K562 (cell line): Measurements from ENCODE around the gene PRTFDC1. TPM values are rescaled to one million over a fixed set of nuclear protein-coding genes. Genes with fewer than 3 reads are reported as not detected.
A peak's percentile ranks its signal among the peaks of the same experiment; 100 is the strongest.

Experiments
- CCNT2 ChIP-seq: IDR thresholded peaks from 2 replicates; pipeline ENCODE4 v1.6.1; 2011; ENCODE audit warnings: borderline replicate concordance, low read depth, mild to moderate bottlenecking, moderate library complexity, mixed read lengths, low read length; ENCODE audit not compliant: insufficient read length; ENCODE audit errors: extremely low read depth
- CEBPG ChIP-seq, 3 experiments: fragments of 200-800 bp in 1 of 3; sonication (Bioruptor generic) in 1 of 3; sonication (generic) in 1 of 3; formaldehyde crosslinking in 1 of 3; IDR thresholded peaks in 2 of 3; conservative IDR thresholded peaks in 1 of 3; 2 replicates each; pipeline versions ENCODE4 v1.6.1 to v1.8.0; 2016 to 2022; ENCODE audit warnings: missing compliant biosample characterization in 2 of 3, missing genetic modification characterization in 2 of 3, mild to moderate bottlenecking in 1 of 3, missing genetic modification reagents in 1 of 3
- CHD4 ChIP-seq: fragments of 200-600 bp; sonication (generic); IDR thresholded peaks from 3 replicates; pipeline ENCODE4 v1.6.1; 2012; ENCODE audit warnings: low read depth, mild to moderate bottlenecking, mixed read lengths, low read length, inconsistent platforms; ENCODE audit not compliant: insufficient read depth, insufficient replicate concordance, poor library complexity, severe bottlenecking
- ELF1 ChIP-seq: fragments of 200-800 bp; sonication (Bioruptor generic); IDR thresholded peaks from 2 replicates; pipeline ENCODE4 v1.6.1; 2016; ENCODE audit warnings: missing genetic modification characterization, missing compliant biosample characterization
- ESRRB ChIP-seq: fragments of 250-450 bp; sonication (Bioruptor Pico); IDR thresholded peaks from 2 replicates; pipeline ENCODE4 v1.5.0; 2020; ENCODE audit warnings: mild to moderate bottlenecking, moderate library complexity, borderline replicate concordance
- EWSR1 ChIP-seq: fragments of 450-650 bp; IDR thresholded peaks from 2 replicates; pipeline ENCODE4 v1.6.1; 2018; ENCODE audit warnings: borderline replicate concordance, mild to moderate bottlenecking, low read depth, moderate library complexity; ENCODE audit not compliant: partially characterized antibody
- MEF2D ChIP-seq: conservative IDR thresholded peaks from 2 replicates; pipeline ENCODE4 v1.6.1; 2016; ENCODE audit warnings: low read depth, missing genetic modification characterization, missing compliant biosample characterization
- PYGO2 ChIP-seq: fragments of 450-650 bp; IDR thresholded peaks from 2 replicates; pipeline ENCODE4 v1.6.1; 2016; ENCODE audit warnings: mild to moderate bottlenecking, missing genetic modification characterization, moderate library complexity, missing compliant biosample characterization
- RAD51 ChIP-seq: fragments of 450-650 bp; IDR thresholded peaks from 2 replicates; pipeline ENCODE4 v1.7.1; 2016; ENCODE audit warnings: low read depth, mild to moderate bottlenecking, borderline replicate concordance
- ZNF121 ChIP-seq: sonication (generic); formaldehyde crosslinking; conservative IDR thresholded peaks from 2 replicates; pipeline ENCODE4 v1.8.0; 2022; ENCODE audit warnings: missing genetic modification reagents
- ZNF232 ChIP-seq: sonication (generic); formaldehyde crosslinking; IDR thresholded peaks from 2 replicates; pipeline ENCODE4 v1.8.0; 2022; ENCODE audit warnings: mild to moderate bottlenecking, missing genetic modification reagents
- ZNF699 ChIP-seq: fragments of 250-450 bp; sonication (Bioruptor Pico); IDR thresholded peaks from 2 replicates; pipeline ENCODE4 v1.8.0; 2021; ENCODE audit warnings: mild to moderate bottlenecking, moderate library complexity; ENCODE audit not compliant: insufficient replicate concordance
- polyA plus RNA-seq, 8 experiments: library from polyadenylated mRNA; depleted of rRNA in 4 of 8; stranded (reverse) in 5 of 8; unstranded in 3 of 8; fragments of >200 nt; fragmentation: Nextera tagmentation in 2 of 8; fragmentation: Illumina TruSeq in 1 of 8; extraction: Ambion mirVana in 2 of 8; extraction: Trizol in 1 of 8; gene quantifications; 2 replicates each; pipeline versions ENCODE4 v1.2.1 to v1.2.3, GENCODE V29; 2011 to 2014; ENCODE audit warnings: inconsistent platforms in 1 of 8, missing spikeins in 1 of 8
- total RNA-seq, 7 experiments: library from RNA; depleted of rRNA in 6 of 7; stranded (reverse); fragments of >200 nt in 6 of 7; fragmentation: Illumina TruSeq in 2 of 7; extraction: Trizol in 2 of 7; gene quantifications; 2 replicates each; pipeline versions ENCODE4 v1.2.1 to v1.2.3, GENCODE V29; 2011 to 2021; ENCODE audit warnings: low replicate concordance in 1 of 7
- TF ChIP-seq, protein P1 (sequence below), 2 experiments: fragments of 450-650 bp; IDR thresholded peaks; 2 replicates each; pipeline ENCODE4 v1.6.1; 2018; ENCODE audit warnings: mild to moderate bottlenecking in 2 of 2, low read depth in 1 of 2; ENCODE audit not compliant: partially characterized antibody in 2 of 2
- TF ChIP-seq, protein P2 (sequence below): fragments of 450-650 bp; formaldehyde crosslinking; conservative IDR thresholded peaks from 2 replicates; pipeline ENCODE4 v1.4.0; 2022; ENCODE audit warnings: mild to moderate bottlenecking, missing genetic modification characterization
- TF ChIP-seq, protein P3 (sequence below): fragments of 250-450 bp; sonication (Bioruptor Pico); IDR thresholded peaks from 2 replicates; pipeline ENCODE4 v1.4.0; 2020; ENCODE audit warnings: mild to moderate bottlenecking, moderate library complexity, borderline replicate concordance
- TF ChIP-seq, protein P4 (sequence below): fragments of 250-450 bp; sonication (Bioruptor Pico); IDR thresholded peaks from 2 replicates; pipeline ENCODE4 v1.5.0; 2022; ENCODE audit warnings: mild to moderate bottlenecking

PRTFDC1 gene
- total and polyA plus RNA-seq, 9 of the 15 experiments (the other 6 are each of a cell fraction or from before 2014, with no cell fraction given): 7.0 to 27.6 (median 10.0) TPM

DNA sequence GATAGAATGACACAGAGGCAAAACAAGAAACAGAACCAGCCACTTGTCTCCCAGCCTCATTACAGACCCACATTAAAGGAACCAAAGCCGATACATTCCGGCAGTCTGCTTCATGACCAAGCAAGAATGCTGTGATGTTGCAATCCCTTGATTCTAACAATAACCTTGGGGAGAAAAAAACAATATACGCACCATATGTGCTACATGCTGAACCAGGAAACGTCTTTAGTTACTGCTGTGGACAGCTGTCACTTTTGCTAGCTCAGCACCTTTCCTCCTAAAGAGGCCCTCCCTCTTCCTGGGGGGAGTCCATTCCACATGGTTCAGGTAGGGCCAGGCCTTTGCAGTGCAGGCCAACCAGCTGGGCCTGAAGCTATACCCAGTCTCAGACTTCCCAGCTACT, 79.1 kb downstream of the PRTFDC1 start (continued):
- TF ChIP-seq RAD51 (no peak), ESRRB (CRISPR knock-in tag) (no peak), MEF2D (tag) (peak; percentile 85), ELF1 (tag) (peak; percentile 52), EWSR1 (no peak), CHD4 (no peak), ZNF232 (CRISPR knock-in tag) (no peak), ZNF699 (CRISPR knock-in tag) (no peak), CEBPG (CRISPR knock-in tag; IDR thresholded peaks at IDR 0.05) (peak; percentile 86), CEBPG (tag; conservative IDR thresholded peaks at IDR 0.05 in 1 of 2, IDR thresholded peaks at IDR 0.05 in 1 of 2) (peak; percentile 92 to 96), CCNT2 (no peak), ZNF121 (no peak), PYGO2 (no peak)
- TF ChIP-seq, protein P1, sequence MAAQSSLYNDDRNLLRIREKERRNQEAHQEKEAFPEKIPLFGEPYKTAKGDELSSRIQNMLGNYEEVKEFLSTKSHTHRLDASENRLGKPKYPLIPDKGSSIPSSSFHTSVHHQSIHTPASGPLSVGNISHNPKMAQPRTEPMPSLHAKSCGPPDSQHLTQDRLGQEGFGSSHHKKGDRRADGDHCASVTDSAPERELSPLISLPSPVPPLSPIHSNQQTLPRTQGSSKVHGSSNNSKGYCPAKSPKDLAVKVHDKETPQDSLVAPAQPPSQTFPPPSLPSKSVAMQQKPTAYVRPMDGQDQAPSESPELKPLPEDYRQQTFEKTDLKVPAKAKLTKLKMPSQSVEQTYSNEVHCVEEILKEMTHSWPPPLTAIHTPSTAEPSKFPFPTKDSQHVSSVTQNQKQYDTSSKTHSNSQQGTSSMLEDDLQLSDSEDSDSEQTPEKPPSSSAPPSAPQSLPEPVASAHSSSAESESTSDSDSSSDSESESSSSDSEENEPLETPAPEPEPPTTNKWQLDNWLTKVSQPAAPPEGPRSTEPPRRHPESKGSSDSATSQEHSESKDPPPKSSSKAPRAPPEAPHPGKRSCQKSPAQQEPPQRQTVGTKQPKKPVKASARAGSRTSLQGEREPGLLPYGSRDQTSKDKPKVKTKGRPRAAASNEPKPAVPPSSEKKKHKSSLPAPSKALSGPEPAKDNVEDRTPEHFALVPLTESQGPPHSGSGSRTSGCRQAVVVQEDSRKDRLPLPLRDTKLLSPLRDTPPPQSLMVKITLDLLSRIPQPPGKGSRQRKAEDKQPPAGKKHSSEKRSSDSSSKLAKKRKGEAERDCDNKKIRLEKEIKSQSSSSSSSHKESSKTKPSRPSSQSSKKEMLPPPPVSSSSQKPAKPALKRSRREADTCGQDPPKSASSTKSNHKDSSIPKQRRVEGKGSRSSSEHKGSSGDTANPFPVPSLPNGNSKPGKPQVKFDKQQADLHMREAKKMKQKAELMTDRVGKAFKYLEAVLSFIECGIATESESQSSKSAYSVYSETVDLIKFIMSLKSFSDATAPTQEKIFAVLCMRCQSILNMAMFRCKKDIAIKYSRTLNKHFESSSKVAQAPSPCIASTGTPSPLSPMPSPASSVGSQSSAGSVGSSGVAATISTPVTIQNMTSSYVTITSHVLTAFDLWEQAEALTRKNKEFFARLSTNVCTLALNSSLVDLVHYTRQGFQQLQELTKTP (IDR thresholded peaks at IDR 0.05; ENCODE audit: low read depth in 1 of 2, partially characterized antibody in 2 of 2): no peak
- TF ChIP-seq, protein P2, sequence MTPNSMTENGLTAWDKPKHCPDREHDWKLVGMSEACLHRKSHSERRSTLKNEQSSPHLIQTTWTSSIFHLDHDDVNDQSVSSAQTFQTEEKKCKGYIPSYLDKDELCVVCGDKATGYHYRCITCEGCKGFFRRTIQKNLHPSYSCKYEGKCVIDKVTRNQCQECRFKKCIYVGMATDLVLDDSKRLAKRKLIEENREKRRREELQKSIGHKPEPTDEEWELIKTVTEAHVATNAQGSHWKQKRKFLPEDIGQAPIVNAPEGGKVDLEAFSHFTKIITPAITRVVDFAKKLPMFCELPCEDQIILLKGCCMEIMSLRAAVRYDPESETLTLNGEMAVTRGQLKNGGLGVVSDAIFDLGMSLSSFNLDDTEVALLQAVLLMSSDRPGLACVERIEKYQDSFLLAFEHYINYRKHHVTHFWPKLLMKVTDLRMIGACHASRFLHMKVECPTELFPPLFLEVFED (CRISPR knock-in tag): no peak
- TF ChIP-seq, protein P3, sequence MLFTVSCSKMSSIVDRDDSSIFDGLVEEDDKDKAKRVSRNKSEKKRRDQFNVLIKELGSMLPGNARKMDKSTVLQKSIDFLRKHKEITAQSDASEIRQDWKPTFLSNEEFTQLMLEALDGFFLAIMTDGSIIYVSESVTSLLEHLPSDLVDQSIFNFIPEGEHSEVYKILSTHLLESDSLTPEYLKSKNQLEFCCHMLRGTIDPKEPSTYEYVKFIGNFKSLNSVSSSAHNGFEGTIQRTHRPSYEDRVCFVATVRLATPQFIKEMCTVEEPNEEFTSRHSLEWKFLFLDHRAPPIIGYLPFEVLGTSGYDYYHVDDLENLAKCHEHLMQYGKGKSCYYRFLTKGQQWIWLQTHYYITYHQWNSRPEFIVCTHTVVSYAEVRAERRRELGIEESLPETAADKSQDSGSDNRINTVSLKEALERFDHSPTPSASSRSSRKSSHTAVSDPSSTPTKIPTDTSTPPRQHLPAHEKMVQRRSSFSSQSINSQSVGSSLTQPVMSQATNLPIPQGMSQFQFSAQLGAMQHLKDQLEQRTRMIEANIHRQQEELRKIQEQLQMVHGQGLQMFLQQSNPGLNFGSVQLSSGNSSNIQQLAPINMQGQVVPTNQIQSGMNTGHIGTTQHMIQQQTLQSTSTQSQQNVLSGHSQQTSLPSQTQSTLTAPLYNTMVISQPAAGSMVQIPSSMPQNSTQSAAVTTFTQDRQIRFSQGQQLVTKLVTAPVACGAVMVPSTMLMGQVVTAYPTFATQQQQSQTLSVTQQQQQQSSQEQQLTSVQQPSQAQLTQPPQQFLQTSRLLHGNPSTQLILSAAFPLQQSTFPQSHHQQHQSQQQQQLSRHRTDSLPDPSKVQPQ (CRISPR knock-in tag): no peak
- TF ChIP-seq, protein P4, sequence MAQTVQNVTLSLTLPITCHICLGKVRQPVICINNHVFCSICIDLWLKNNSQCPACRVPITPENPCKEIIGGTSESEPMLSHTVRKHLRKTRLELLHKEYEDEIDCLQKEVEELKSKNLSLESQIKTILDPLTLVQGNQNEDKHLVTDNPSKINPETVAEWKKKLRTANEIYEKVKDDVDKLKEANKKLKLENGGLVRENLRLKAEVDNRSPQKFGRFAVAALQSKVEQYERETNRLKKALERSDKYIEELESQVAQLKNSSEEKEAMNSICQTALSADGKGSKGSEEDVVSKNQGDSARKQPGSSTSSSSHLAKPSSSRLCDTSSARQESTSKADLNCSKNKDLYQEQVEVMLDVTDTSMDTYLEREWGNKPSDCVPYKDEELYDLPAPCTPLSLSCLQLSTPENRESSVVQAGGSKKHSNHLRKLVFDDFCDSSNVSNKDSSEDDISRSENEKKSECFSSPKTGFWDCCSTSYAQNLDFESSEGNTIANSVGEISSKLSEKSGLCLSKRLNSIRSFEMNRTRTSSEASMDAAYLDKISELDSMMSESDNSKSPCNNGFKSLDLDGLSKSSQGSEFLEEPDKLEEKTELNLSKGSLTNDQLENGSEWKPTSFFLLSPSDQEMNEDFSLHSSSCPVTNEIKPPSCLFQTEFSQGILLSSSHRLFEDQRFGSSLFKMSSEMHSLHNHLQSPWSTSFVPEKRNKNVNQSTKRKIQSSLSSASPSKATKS (CRISPR knock-in tag): no peak
